Liver (tissue), 3 donors: Measurements from ENCODE around the gene DNASE2B.

Experiments used
- EGR1 ChIP-seq, 2 donors: IDR thresholded peaks; 2 replicates each; pipeline ENCODE4 v1.6.1; 2016 to 2018; ENCODE audit warnings: antibody characterized with exemption in 2 of 2, low read depth in 2 of 2
- JUND ChIP-seq, 2 donors: IDR thresholded peaks; 2 replicates each; pipeline ENCODE4 v1.6.1; 2016; ENCODE audit warnings: antibody characterized with exemption in 2 of 2
- RAD21 ChIP-seq, 2 donors: IDR thresholded peaks; 2 replicates each; pipeline ENCODE4 v1.6.1; 2016; ENCODE audit warnings: antibody characterized with exemption in 2 of 2, mild to moderate bottlenecking in 2 of 2
- RXRA ChIP-seq, 2 donors: IDR thresholded peaks; 2 replicates each; pipeline ENCODE4 v1.6.1; 2017 to 2018; ENCODE audit warnings: antibody characterized with exemption in 2 of 2, mild to moderate bottlenecking in 1 of 2
- SP1 ChIP-seq: IDR thresholded peaks from 2 replicates; pipeline ENCODE4 v1.6.1; 2018; ENCODE audit warnings: antibody characterized with exemption, mild to moderate bottlenecking
- TAF1 ChIP-seq: conservative IDR thresholded peaks from 2 replicates; pipeline ENCODE4 v1.6.1; 2016; ENCODE audit warnings: antibody characterized with exemption, mild to moderate bottlenecking
- YY1 ChIP-seq: IDR thresholded peaks from 2 replicates; pipeline ENCODE4 v1.6.1; 2016; ENCODE audit warnings: antibody characterized with exemption, mild to moderate bottlenecking
- TF ChIP-seq, protein P1 (sequence below): fragments of 150-350 bp; IDR thresholded peaks from 2 replicates; pipeline ENCODE4 v1.5.1; 2017; ENCODE audit warnings: improper control_type of control experiment, low read depth, low read length; ENCODE audit not compliant: missing input control
- TF ChIP-seq, protein P2 (sequence below): IDR thresholded peaks from 2 replicates; pipeline ENCODE4 v1.6.1; 2016; ENCODE audit warnings: antibody characterized with exemption
- TF ChIP-seq, protein P3 (sequence below): IDR thresholded peaks from 2 replicates; pipeline ENCODE4 v1.6.1; 2016; ENCODE audit warnings: antibody characterized with exemption, mild to moderate bottlenecking
- TF ChIP-seq, protein P4 (sequence below): IDR thresholded peaks from 2 replicates; pipeline ENCODE4 v1.6.1; 2016; ENCODE audit warnings: antibody characterized with exemption
- TF ChIP-seq, protein P5 (sequence below): IDR thresholded peaks from 2 replicates; pipeline ENCODE4 v1.6.1; 2016; ENCODE audit warnings: antibody characterized with exemption
- donor health status: healthy.
- donor health status: healthy.

DNA sequence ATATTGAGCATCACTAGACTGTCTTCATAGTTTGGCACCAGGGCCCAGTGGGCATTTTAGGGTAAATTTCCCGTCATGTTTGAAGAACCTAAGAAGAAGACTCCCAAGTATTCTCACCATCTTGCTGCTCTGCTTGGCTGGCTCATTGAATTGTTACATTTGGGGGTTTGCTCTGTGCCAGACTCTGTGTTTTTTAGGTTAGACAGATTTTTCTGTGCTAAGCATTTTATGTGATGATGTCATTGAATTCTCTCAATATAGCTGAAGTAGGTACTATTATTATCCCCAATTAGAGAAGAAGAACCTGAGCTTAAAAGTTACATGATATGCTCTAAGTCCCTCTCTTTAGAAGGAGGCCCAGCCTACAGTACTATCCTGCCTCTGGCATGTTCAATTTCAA, 28.0 kb upstream of the DNASE2B start:
- TF ChIP-seq, protein P1, sequence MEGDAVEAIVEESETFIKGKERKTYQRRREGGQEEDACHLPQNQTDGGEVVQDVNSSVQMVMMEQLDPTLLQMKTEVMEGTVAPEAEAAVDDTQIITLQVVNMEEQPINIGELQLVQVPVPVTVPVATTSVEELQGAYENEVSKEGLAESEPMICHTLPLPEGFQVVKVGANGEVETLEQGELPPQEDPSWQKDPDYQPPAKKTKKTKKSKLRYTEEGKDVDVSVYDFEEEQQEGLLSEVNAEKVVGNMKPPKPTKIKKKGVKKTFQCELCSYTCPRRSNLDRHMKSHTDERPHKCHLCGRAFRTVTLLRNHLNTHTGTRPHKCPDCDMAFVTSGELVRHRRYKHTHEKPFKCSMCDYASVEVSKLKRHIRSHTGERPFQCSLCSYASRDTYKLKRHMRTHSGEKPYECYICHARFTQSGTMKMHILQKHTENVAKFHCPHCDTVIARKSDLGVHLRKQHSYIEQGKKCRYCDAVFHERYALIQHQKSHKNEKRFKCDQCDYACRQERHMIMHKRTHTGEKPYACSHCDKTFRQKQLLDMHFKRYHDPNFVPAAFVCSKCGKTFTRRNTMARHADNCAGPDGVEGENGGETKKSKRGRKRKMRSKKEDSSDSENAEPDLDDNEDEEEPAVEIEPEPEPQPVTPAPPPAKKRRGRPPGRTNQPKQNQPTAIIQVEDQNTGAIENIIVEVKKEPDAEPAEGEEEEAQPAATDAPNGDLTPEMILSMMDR: no peak
- TF ChIP-seq RXRA (IDR thresholded peaks at IDR 0.05): no peak
- TF ChIP-seq TAF1: no peak
- no peak for TF ChIP-seq SP1
- TF ChIP-seq, protein P2, sequence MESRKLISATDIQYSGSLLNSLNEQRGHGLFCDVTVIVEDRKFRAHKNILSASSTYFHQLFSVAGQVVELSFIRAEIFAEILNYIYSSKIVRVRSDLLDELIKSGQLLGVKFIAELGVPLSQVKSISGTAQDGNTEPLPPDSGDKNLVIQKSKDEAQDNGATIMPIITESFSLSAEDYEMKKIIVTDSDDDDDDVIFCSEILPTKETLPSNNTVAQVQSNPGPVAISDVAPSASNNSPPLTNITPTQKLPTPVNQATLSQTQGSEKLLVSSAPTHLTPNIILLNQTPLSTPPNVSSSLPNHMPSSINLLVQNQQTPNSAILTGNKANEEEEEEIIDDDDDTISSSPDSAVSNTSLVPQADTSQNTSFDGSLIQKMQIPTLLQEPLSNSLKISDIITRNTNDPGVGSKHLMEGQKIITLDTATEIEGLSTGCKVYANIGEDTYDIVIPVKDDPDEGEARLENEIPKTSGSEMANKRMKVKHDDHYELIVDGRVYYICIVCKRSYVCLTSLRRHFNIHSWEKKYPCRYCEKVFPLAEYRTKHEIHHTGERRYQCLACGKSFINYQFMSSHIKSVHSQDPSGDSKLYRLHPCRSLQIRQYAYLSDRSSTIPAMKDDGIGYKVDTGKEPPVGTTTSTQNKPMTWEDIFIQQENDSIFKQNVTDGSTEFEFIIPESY: no peak
- TF ChIP-seq, protein P3, sequence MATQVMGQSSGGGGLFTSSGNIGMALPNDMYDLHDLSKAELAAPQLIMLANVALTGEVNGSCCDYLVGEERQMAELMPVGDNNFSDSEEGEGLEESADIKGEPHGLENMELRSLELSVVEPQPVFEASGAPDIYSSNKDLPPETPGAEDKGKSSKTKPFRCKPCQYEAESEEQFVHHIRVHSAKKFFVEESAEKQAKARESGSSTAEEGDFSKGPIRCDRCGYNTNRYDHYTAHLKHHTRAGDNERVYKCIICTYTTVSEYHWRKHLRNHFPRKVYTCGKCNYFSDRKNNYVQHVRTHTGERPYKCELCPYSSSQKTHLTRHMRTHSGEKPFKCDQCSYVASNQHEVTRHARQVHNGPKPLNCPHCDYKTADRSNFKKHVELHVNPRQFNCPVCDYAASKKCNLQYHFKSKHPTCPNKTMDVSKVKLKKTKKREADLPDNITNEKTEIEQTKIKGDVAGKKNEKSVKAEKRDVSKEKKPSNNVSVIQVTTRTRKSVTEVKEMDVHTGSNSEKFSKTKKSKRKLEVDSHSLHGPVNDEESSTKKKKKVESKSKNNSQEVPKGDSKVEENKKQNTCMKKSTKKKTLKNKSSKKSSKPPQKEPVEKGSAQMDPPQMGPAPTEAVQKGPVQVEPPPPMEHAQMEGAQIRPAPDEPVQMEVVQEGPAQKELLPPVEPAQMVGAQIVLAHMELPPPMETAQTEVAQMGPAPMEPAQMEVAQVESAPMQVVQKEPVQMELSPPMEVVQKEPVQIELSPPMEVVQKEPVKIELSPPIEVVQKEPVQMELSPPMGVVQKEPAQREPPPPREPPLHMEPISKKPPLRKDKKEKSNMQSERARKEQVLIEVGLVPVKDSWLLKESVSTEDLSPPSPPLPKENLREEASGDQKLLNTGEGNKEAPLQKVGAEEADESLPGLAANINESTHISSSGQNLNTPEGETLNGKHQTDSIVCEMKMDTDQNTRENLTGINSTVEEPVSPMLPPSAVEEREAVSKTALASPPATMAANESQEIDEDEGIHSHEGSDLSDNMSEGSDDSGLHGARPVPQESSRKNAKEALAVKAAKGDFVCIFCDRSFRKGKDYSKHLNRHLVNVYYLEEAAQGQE: no peak
- TF ChIP-seq, protein P4, sequence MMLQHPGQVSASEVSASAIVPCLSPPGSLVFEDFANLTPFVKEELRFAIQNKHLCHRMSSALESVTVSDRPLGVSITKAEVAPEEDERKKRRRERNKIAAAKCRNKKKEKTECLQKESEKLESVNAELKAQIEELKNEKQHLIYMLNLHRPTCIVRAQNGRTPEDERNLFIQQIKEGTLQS: no peak
- no peak for TF ChIP-seq JUND (IDR thresholded peaks at IDR 0.05)
- TF ChIP-seq RAD21 (IDR thresholded peaks at IDR 0.05): no peak
- TF ChIP-seq, protein P5, sequence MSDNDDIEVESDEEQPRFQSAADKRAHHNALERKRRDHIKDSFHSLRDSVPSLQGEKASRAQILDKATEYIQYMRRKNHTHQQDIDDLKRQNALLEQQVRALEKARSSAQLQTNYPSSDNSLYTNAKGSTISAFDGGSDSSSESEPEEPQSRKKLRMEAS: no peak
- no peak for TF ChIP-seq EGR1 (IDR thresholded peaks at IDR 0.05; ENCODE audit: low read depth in 2 of 2)
- no peak for TF ChIP-seq YY1
